HG03108 (cell line): ENCODE results near the gene GOLGA7B.

Experiments
- ATAC-seq: cut with Tn5 transposase; IDR thresholded peaks from one replicate; pipeline ENCODE4 v1.9.1; 2021; ENCODE audit warnings: moderate library complexity; ENCODE audit not compliant: unreplicated experiment

Gene GOLGA7B

DNA sequence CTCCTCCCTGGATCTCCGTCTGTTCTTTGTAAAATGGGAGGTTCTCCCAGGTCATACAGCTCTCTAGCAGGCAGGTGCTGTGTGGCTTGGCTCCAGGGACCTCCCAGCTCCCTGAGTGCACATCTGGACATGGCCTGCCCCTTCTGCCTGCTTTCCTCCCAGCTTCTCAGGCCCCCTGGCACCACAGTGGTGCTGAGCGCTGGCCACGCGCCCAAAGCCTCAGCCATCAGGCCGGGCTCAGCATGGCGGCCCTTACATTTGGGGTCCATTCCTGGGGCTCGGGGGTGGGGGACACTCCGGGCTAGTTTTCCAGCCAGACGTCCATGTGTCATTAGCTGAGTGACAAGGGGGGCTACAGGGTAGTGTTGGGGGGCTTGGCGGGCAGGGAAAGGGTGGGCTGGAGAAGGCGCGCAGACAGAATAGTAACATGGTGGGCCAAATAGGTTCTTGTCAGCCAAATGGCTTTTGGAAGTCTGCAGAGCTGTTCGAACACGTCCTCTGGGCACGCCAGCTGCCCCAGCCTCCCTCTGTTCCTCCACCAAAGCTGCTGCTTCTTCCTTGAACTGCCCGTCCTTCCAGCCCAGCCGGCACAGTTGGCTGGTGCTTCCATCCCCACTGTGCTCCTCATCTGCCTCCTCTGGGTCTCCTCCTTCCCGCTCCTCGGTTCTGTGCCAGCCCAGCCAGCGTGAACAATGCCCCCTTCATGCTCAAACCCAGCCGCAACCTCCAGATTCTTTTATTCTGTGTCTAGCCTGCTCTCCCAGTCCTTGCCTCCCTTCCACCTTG lies 65.9 kb downstream of the GOLGA7B start:
- ATAC-seq: no peak

DNA sequence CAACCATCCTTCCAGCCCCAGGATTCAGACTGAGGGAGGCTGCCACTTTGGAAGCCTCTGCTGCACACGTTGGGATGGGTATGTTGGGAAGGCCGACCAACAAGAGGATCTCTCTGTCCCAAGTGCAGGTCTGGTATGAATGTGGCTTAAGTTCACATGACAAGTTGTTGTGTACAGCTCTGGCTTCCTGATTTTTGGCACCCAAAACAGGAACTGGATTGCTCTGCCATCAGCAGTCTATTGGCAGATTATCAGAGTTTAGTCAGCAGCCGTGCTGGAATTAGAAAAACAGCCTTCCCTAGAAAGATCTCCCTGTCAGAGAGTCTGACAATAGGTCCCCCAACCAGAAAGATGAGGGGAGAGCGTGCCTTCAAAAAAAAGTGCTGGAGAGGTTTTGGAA lies 66.9 kb downstream of the GOLGA7B start:
- no peak for ATAC-seq

DNA sequence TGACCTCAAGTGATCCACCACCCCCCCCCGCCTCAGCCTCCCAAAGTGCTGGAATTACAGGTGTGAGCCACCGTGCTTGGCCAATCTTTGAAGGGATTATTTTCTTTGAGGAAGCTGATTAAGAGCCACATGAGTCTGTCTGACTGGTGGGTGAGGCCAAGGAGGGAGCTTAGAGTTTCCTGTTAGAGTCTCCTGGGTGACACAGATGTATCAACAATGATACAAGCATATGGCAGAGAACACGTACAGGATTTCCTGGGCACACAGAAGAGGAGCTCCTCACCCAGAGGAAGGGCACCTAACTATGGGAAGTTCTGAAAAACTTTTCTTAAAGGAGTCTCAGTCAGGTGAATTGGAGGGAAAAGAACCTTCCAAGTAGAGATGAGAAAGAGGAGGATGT lies 69.4 kb downstream of the GOLGA7B start:
- no peak for ATAC-seq

DNA sequence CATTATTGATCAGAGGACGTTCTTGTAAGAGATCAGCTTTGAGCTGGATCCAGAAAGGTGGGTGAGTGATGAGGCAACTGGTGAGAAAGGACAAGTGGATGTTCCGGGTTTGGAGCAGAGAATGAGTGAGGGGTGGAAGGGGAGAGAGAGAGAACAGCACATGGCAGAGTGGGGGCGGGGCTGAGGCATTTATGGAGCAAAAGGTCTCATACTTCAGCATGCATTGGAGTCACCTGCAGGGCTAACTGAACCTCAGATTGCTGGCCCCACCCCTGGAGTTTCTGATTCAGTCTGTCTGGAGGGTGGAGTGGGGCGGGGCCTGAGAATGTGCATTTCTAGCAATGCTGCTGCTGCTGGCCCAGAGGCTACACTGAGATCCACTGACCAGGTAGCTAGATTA lies 71.2 kb downstream of the GOLGA7B start:
- no peak for ATAC-seq
